SH-SY5Y (cell line): Measurements from ENCODE around the gene THSD7A.

Experiments used
- GATA2 ChIP-seq: IDR thresholded peaks from 2 replicates; pipeline ENCODE4 v1.6.1; 2011; ENCODE audit warnings: mild to moderate bottlenecking, low read depth, low read length
- GATA3 ChIP-seq: IDR thresholded peaks from 2 replicates; pipeline ENCODE4 v1.6.1; 2011; ENCODE audit warnings: low read depth, mild to moderate bottlenecking, low read length, moderate library complexity

THSD7A gene

DNA sequence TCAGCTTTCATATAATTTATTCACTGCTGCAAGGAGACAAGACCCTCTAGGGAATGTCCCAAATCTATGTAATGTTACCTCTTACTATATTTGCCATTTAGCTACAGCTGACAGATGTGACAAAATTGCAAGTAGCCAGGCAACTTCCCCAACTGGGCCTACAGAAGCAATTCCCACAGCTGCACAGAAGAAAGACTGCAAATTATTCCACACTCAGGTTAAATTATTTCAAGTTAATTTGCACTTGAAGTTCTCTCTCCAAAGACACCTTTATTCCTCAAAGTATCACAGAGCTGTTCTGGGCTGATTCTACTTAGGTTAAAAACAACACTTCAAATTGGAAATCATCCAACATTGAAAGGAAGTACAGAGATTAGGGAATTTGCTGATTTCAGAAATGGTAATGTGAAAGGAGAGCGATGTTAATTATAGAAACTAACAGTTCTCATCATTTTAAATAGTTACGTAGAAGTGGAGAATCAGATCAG, 133.6 kb downstream of the THSD7A start:
- TF ChIP-seq GATA3 (no peak), GATA2 (no peak)

DNA sequence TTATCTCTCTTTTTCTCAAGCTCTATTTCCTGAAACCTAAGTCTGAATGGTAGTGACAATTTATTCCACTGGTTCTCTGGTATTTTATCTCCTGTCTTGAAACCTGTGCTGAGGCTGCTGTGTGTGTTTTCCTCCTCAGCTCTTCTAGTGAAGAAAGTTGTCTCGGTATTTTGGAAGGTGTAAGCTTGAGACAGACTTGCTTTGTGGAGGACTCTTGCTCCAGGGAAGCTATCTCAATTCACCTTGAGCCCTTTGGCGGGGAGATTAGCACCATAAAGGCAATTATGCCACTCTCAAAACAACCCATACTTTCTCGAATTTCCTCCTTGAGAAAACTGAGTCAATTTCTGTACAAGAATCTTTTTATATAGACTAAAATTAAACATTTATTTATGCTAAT, 141.6 kb downstream of the THSD7A start:
- TF ChIP-seq GATA2: no peak
- no peak for TF ChIP-seq GATA3

DNA sequence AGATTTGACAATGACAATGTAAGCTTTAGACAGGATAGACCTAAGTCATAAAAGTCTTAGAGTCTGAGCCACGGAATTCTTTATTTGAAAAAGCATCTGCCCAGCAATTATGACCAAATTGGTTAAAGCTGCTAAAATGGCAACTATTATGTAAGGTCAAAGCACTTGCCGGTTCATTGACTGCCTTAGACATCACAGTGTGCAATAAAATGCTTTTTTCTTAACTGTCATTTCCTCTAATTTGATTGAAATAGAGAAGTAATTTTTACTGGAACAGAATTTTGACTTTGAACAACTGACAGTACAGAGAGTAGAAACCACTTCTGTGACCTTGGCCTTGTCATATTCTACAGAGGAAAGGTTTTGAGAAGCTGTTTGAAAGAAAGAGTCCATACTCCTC, 142.9 kb downstream of the THSD7A start:
- no peak for TF ChIP-seq GATA2
- no peak for TF ChIP-seq GATA3

DNA sequence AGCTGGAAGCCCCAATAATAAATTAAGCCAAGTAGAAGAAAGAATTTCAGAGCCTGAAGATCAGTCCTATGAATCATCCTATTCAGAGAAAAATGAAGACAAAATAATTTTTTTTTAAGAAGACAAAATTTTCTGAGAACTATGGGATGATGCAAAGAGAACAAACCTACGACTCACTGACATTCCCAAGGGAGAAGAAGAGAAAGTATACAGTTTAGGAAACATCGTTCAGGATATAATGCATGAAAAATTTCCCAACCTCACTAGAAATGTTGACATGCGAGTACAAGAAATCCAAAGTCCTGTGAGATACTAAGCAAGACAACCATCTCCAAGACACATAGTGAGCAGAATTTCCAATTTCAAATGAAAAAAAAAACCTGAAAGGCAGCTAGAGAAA, 150.5 kb downstream of the THSD7A start:
- no peak for TF ChIP-seq GATA2
- TF ChIP-seq GATA3: no peak

DNA sequence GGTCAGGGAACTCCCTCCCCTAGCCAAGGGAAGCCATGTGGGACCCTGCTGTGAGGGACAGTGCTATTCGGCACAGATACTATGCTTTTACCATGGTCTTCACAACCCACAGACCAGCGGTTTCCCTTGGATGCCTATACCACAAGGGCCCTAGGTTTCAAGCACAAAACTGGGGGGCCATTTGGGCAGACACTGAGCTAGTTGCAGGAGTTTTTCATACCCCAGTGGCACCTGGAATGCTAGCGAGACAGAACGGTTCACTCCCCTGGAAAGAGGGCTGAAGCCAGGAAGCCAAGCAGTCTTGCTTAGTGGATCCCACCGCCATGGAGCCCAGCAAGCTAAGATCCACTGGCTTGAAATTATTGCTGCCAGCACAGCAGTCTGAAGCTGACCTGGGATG, 156.8 kb downstream of the THSD7A start:
- TF ChIP-seq GATA3 (no peak), GATA2 (no peak)

- TF ChIP-seq GATA3: no peak
- TF ChIP-seq GATA2: no peak
Observed at GRCh38 chr7:11668727-11669126, 163.3 kb downstream of the THSD7A start.

- TF ChIP-seq GATA3 (no peak), GATA2 (no peak)
Observed at GRCh38 chr7:11667810-11668185, 164.2 kb downstream of the THSD7A start.

DNA sequence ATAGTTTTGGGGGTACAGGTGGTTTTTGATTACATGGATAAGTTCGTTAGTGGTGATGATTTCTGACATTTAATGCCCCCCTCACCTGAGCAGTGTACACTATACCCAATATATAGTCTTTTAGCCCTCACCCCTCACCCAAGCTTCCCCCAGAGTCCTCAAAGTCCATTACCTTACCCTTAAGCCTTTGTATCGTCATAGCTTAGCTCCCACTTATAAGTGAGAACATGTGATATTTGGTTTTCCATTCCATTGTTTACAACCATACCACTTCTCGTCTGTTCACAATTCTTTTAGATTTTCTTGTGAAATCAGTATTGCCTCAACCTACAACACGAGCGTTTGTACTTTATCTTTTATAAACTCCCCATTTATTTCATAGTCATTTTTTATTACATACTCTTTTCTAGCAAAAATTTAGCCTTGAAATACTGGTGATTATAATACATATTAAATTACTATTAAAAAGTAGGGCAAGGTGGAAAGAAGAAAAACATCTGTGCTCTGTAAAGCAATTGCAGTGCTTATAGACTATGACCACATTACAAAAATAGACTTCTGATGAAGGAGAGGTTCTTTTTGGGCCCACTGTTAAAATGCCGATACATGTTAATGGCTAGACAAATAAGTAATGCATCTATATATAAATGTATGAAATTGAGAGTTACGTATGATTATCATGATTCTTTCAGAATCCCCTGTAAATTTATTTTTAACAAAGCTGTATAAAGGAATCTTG, 164.8 kb downstream of the THSD7A start:
- TF ChIP-seq GATA3 (no peak), GATA2 (no peak)

DNA sequence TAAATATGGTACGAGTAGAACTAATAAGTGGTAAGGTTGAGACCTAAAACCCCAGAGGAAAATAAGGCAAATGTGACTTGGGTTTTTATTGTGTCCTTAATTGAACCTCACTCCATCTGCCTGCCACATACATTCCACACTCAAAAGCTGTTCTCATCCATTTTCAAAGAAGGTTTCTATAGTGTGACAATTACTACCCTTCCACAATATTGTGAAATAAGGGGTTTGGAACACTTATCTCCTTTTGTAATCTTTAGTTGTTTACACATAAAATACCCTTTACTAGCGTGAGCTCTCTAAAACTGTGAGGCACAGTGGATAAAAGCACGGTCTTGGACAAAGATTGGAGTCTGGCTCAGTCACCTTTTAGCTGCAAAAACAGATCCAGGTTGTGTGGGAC, 166.6 kb downstream of the THSD7A start:
- TF ChIP-seq GATA3: no peak
- 0 out of 2 replicates have a peak, but pooled peaks have one; percentile 10 for TF ChIP-seq GATA2

DNA sequence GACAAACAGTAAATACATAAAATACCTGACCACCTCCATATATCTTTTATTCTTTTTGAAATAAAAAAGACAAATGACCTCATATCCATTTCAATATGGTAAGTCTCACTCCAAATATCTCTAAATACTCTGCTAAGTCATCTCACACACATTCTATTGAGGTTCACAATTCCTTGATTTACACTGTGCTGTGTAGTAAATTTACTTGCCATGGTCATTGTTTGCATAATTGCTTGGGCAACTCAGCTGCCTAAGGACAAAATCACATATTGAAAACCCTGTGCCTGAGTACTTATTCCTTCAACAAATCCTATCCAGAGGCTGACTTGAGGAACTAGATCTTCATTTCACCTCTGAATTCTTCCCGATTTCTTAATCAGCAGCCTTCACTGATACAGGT, 176.4 kb downstream of the THSD7A start:
- TF ChIP-seq GATA3: no peak

DNA sequence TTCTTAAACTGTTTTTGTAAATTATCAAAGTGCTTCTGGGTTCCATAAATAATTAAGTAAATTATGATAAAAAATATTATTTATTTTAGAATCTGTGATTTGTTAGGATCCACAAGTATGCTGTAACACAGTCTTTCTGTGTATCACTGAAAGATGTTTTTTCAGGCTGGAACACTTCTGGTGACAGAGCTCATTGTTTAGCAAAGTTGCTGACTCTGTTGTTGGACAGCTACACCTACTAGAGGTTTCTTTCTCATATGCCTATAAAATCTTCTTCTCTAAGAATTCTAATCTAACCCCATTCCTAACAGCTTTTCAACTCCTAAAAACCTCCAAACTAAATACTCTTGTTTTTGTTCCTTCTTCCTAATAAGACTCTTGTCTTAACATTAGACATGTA, 176.8 kb downstream of the THSD7A start:
- no peak for TF ChIP-seq GATA2
- TF ChIP-seq GATA3: no peak

- TF ChIP-seq GATA2 (no peak), GATA3 (no peak)
Observed at GRCh38 chr7:11650500-11650899, 181.5 kb downstream of the THSD7A start.

DNA sequence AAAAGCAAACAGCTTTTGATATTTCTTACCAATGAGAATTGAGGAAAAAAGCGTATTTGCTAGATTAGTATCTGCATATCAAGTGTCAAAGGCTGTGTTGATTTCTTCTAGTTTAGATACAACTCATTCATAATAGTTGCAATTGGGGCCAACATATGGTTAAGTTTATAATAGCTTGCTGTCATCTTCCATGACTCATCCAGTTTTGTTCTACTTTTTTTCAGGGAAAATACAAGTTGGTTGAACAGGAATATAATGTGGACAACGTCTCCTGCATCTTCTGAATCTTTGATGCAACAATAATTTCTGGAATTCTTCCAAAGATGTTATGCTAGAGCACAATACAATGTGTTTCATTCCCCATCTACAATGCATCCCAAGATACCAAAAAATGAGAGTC, 182.0 kb downstream of the THSD7A start:
- TF ChIP-seq GATA3 (no peak), GATA2 (no peak)

GRCh38 chr7:11648980-11649379, 183.0 kb downstream of the THSD7A start:
- TF ChIP-seq GATA3 (no peak), GATA2 (no peak)

DNA sequence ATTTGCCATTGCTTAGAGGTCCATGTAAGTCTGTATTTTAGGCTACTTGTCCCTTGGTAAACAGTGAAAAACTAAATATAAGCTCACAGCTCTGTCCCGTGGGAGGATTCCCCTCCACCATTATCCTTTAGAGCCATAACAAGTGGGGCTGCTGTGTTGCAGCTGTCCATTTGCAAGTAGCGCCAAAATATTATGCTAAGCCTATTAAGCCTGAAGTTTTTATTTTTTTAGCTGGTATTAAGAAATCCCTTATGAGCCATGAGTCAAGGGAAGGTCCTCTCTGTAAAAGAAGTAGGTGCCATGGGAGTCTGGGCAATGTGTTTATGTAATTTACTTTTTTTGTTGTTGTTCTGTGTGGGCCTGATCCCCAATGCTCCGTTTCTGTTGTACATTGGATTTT, 183.9 kb downstream of the THSD7A start:
- TF ChIP-seq GATA3: no peak
- TF ChIP-seq GATA2: no peak

DNA sequence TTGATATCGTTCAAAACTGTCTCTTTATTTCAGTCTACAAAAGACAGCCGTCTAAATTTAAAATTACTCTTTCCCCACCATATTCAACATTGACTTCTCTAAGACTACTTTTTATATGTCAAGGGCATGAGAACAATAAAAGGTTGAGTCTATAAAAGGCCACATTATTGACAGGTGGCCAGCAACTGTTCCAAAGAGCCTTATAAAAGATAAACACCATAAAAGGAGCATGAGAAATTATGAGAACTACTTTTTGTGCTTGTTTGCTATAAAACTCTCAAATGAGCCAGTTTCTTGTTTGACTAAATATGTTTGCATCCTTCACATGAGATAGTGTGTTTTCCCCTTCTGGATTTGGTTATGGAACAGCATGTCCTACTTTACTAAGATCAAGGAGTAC, 189.2 kb downstream of the THSD7A start:
- TF ChIP-seq GATA3: no peak
